ENCODE measurements around the gene GNAT3.

The GNAT3 gene

DNA sequence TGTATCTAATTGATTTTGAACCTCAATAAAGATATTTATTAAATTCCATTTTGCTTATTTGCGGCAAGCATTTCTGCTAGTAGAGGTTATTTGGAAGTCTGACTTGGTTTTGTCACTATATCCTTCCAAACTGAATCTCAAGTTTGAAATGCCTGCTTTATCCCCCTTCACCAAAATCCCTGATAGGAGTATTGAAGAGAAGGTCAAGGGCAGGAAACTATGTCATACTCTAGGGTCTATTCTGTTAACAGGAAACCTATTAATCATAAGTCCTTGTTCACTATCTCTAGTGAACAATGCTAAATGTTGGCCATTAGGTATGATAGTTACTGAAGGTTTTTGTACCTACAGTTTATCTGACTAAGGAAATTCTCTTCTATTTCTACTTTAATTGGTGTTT lies 11.5 kb downstream of the GNAT3 start:
- no peak for DNase-seq (ENCODE audit: low read depth, low spot score)

DNA sequence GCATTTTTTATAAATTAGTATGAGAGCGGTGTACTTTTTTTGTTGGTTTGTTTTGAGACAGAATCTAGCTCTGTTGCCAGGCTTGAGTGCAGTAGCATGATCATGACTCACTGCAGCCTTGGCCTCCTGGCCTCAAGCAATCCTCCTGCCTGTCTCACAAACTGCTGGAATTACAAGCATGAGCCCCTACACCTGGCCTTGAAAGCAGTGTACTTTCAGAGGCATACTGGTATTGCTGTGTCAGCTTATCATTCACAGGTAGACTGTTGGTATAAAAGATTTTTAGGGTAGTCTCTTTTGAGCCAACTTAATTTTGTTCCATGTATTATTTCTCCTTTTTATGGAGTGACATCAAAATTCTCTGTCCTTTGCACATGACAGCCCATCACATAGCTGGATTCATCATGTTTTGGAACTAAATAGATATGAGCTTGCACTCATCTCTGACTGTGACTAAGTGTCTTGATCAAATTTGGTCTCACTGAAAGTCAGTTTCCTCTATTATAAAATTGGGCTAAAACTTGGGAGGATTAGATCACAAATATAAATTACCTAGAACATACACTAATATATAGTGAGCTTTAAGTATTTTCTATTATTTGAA lies 12.4 kb downstream of the GNAT3 start:
- DNase-seq (ENCODE audit: low read depth, low spot score): peak; percentile 89

DNA sequence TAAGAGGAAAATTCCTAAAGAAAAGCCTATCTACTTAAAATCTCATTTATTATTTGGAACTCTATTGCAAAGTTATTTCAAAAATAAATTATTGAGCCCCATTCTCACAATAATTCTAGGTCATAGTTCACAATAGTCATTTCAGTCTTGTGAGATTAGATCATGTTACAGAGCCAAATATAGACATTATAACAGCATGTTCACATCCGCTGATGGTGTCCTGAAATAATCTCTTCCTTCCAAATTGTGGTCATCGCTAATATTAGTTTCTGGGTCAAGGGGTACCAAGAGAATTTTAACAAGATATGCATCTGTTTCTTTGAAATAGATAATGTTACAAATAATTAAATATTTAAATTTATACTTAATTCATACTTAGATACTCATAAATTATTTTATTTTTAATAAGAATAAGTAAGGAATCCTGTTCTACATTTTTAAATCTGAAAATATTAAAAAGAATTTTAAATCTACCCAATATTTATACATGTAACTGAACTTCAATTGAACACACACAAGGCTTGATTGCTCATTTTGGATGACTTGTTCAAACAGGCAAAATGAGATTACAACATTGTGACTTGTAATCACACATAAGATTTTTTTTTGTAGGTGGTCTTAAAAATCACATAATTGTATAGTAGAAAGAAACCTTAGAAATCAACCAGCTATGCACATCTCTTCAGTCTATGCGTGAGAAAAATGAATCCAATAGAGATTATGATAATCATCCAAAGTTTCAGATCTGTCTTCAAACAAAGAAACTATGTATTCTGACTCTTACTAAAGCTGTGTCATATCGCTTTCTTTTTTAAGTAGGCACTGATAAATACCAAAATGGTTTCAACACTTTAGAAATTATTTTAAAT lies 13.1 kb downstream of the GNAT3 start:
- no peak for DNase-seq (ENCODE audit: low read depth, low spot score)

DNA sequence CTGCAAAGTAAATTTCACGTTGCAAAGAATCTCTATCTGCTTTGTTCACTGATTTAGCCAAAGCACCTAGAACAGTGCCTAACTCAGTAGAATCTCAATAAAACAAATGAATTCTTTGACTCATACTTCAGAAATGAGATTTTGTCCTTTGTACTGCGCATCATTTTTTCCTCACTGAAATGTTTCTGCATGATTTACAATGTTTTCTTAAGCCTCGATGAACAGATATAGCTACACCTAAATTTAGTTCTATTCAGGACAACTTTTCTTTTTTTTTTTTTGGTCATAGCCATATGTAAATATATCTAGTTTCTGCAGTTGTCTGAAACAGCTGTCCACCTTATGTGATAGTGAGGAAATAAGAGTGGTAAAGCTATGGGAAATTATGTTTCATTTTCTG lies 15.3 kb downstream of the GNAT3 start:
- DNase-seq (ENCODE audit: low read depth, low spot score): no peak

DNA sequence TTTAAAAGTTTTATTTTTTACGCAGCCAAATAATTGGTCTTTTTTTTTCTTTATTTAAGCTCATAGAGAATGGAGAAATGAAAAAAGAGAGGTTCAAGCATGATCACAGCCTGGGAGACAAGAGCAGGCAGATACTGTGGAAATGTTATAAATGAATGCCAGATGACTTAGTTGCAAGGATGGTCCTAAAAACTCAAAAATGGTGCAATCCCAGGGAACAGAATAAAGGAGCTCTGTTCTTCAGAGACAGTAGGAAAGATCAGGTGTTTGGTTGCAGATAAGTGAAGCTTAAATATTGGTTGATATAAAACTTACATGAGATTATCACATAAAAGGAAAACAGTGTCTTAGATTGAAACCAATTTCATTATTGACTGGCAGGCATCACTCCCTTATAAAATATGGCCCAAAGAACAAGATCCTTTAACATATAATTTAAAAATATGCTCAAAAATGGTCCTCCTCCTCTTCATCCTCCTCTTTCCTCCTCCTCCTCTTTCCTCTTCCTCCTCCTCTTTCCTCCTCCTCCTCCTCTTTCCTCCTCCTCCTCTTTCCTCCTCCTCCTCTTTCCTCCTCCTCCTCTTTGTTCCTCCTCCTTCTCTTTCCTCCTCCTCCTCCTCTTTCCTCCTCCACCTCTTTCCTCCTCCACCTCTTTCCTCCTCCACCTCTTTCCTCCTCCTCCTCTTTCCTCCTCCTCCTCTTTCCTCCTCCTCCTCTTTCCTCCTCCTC lies 18.6 kb downstream of the GNAT3 start:
- no peak for DNase-seq (ENCODE audit: low read depth, low spot score)

DNA sequence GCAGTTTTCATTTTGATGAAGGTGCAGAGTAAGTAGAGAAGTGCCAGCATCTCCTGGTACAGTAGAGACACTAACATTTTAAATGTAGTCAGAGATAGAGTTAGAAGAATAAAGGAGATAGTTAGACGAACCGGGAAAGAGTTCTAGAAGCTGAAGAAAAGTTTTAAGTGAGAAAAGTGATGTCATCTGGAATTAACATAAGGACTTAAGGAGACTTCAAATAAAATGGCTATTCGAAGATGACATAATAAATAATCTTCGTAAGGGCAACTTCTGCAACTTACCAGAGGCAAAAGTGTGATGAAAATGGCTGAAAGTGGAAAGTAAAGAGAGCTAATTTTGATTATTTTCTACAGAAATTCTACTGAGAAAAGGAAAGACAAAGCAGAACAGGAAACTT lies 20.4 kb downstream of the GNAT3 start:
- DNase-seq (ENCODE audit: low read depth, low spot score): no peak

DNA sequence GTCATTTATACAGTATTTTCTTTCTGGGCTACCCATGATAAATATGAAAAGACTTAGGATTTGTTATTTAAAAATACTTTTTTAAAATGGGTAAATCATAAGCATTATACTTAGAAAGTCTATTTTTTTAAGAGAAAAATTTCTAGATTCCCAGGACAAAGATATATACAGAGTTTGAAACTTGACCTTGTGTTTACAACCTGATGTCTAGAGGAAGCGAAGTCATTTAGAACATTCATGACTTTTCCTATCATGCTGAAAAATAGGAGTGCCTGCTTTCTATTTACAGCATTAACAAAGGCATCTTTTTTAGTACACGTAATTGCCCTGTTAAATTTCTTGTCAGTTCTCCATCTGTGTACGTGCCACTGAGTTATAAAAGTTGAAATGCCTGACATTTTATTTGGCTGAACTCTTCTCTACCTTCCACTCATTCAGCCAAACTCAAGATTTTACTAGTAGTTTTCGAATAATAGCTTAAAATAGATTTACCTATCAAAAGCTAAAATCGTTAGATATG lies 23.0 kb downstream of the GNAT3 start:
- DNase-seq (ENCODE audit: low read depth, low spot score): no peak

DNA sequence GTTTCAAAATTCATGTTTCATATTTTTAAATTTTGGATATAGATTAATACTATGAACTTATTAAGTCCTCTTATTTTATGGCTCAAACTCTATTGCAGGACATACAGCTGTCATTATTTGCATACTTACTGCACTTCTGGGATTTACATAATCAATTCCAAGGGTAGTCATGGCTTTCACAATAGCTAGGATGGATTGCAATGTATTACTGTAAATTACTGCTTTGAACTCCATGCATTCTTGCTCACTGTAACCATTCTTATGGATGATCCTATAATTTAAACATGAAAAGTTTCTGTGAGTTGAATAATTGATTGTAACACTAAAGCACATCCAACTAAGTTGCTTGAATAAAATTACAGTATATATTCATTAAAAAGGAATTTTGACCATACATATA lies 23.5 kb downstream of the GNAT3 start:
- DNase-seq (ENCODE audit: low read depth, low spot score): no peak

DNA sequence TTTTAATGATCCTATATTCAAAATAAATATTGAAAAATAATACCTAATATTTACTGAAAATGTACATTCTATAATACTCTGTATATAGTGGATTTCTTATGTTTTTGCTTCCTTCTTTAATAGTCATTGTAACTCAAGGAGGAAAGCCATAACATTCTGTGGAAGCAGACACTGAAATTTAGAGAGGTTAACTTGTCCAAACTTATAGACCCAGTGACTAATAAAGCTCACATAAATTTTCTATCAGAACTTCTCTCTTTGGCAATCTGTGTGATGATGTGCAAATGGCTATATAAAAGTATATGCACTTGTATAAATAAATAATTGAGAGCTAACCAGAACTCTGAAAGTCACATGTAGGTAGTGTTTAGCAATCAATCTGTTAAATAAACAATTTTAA lies 26.1 kb downstream of the GNAT3 start:
- DNase-seq (ENCODE audit: low read depth, low spot score): no peak

DNA sequence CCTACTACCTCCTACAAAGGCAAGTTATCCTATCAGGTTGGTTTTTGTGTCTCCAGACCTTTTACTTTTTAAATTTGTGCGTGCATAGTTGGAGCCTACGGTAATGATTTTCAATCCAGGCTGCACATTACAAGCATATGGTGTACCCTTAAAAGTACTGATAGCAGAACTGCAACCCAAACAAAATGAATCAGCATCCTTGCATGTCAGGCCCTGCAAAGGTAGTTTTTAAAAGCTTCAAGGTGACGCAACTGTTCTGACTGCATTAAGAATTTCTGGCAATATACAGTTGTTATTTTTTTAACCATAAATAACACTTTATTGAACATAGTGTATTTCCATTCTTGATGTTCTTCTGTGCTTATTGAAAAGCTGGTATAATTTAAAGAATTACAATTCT lies 28.9 kb downstream of the GNAT3 start:
- DNase-seq (ENCODE audit: low read depth, low spot score): no peak

DNA sequence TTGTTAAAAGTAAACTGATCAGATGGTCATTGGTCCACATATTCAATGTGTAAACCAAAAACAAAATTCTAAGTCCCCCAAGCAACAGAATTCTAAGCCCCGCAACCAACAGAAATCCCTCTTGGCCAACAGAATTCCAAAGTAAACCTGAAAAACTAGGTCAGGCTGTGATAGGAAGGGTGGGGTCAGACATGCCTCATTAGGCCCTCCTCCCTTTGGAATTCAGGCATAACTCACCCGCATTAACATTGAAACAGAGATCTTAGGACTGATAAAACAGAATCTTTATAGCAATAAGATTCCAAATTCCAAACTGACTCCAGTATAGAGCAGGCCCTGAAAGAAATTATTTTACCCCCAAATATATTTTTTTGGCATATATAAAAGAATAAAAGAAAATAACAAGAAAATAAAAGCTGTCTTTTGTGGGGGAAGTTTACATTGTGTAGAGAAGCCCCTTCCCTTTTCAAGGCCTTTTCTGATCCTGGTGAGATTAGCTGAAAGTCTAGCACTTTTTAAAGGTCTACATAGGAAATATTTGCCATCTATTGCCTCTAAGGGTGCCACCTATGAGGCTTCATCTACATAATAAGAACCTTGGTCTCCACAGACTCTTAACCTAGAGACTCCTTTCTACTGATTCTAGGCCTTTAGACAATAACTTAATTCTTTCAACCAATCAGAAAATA lies 30.5 kb downstream of the GNAT3 start:
- DNase-seq (ENCODE audit: low read depth, low spot score): peak; percentile 28

DNA sequence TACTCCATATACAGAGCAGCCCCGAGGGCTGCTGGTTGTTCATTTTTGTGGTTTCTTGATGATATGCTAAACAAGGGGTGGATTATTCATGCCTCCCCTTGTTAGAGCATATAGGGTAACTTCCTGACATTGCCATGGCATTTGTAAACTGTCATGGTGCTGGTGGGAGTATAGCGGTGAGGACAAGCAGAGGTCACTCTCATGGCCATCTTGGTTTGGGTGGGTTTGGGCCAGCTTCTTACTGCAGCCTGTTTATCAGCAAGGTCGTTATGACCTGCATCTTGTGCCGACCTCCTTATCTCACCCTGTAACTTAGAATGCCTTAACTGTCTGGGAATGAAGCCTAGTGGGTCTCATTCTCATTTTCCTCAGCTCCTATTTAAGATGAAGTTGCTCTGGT lies 31.3 kb downstream of the GNAT3 start:
- peak; percentile 16 for DNase-seq (ENCODE audit: low read depth, low spot score)

DNA sequence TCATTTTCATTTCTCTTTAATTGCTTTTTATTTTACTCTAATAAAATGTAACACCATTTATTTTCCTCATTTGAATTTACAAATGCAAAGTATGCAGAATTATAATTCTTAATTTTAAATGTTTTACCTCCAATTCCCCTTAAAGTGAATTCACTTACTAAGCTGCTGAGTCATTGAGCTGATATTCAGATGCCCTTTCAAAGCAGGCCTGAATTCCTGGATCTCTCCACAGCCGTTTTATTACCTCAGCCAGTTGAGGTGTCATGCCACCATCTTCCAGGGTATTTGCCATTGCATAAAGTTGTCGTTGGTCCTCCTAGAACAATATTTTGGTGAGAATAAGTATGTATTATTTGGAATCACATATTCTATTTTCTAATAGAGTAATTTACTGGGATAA lies 33.2 kb downstream of the GNAT3 start:
- DNase-seq (ENCODE audit: low read depth, low spot score): peak; percentile 71

DNA sequence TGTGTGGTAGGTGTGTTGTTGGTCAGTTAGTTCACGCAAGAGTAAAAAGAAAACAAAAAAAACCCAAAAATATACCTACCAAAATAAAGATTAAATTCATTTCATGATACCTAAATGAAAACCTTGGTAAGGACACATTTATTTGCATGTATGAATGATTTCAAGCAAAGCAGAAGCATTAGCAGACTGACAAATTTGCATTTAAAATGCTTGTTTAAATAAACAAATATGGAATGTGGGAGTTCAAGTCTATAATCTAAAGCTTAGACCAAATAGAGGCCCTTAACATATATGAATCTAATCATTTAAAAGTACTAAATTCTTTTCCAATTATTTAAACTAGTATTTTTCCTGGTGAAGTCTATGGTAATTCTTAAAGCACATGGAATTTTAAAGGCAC lies 35.8 kb downstream of the GNAT3 start:
- DNase-seq (ENCODE audit: low read depth, low spot score): no peak

DNA sequence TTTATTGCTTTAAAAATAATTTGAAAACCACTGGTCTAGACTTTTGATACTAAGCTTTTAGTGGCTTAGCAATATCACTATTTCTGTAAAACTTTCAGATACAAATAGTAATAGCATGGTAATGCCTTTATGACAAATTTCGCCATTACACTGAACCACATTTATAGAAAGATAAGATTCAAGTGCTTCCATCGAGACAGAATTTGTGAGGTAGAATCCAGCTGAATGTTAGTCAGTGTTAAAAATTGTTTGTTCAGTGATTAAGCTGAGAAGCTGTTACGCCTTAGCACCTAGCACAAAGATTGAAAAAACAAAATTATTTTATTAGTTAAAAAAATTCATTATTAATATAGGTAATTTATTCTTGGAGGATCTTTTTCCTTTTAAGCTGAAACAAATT lies 36.5 kb downstream of the GNAT3 start:
- DNase-seq (ENCODE audit: low read depth, low spot score): no peak

DNA sequence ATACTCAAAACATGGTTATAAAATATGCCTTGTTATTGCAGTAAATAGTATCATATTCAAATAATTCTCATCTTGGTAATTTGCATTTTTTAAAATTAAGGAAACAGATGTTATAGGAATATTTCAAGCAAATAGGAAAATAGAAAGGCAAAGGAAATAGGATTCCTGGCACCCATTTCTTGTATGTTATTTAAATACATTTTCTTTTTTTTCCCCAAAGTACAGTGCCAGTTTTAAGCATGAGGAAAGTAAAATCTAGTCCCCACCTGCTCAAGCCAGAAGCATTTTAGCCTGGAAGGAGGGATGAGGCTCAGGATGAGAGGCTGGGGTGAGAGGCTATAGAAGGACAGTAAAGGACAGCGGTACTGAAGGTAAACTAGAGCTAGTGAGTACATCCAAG lies 38.1 kb downstream of the GNAT3 start:
- no peak for DNase-seq (ENCODE audit: low read depth, low spot score)

DNA sequence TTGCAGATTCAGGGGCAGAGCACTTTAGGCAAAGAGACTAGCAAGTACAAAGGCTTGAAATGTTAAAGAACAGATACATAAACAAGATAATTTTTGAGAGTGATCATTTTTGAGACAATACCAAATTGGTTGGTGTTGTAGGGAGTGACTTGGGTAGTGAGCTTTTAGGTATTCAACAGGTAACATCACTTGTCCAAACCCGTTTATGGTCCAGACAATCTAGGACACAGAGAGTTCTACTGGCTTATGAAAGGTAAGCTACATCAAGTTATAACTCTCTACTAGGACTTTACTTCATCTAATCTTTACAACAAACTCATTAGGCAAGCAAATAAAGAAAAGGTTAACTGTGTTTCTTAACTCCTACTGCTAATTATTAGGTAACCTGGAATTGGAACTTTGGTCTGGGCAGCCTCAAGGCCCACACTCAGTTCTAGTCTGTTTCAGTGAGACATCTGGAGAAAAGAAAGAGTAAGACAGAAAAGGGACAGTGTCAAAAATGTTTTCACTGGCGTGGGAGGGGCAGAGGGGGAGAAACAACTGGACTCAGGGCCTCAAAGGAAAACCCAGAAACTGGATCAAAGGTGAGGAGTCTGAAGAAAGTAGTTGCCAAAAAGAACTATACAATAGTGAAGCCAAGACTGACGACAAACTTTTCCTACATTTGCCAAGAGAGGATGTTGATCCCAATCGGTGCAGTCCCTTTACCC lies 39.2 kb downstream of the GNAT3 start:
- no peak for DNase-seq (ENCODE audit: low read depth, low spot score)

DNA sequence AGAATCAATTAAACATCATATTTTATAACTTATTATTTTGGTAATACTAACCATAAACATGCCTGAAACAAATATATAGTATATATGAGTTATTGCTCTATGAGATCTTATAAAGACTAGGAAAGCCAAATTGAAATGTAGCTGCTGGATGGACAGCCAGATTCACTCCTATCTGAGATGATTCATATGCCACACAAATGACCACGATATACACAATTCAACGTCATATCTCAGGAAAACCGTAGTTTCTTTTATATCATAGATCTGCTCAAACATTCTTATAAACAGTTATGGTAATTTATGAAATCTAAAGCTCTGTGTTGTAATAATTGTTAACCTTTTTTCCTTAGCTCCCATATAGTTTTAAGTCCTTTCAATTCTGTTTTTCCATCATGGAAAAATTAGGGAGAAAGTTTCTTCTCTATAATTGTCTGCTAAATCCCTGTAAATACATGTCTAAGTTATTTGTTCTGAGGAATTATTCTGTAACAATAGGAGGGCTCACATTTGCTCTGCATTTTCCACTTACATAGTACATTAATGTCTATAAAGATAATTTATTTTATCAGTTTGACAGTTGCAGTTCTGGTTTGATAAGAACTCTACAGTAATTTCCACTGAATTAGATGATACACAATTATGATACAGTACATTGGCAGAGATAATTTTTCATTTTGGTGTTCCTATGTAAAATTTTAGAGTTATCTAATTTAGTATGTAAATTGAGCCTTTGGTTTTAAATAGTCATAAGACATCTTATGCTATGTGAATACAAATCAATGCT lies 42.7 kb downstream of the GNAT3 start:
- no peak for DNase-seq (ENCODE audit: low read depth, low spot score)

DNA sequence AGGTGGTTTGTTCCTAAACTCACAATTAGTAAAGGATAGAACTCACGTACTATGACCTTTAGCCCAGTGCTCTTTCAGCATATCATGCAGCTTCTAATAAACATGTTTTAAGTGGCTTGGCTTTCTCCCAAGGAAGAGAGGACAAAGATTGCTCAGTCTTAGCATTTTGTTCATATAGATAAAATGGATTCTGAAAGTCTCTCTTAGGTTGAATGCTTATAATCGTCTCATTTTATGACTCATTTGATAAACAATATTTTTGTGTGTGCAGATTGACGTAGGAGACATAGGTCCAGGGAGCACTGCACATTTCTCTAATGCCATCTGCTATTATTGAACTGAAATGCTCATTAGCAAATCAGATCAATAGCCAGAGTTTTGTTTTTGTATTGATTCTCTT lies 44.8 kb downstream of the GNAT3 start:
- DNase-seq (ENCODE audit: low read depth, low spot score): no peak

DNA sequence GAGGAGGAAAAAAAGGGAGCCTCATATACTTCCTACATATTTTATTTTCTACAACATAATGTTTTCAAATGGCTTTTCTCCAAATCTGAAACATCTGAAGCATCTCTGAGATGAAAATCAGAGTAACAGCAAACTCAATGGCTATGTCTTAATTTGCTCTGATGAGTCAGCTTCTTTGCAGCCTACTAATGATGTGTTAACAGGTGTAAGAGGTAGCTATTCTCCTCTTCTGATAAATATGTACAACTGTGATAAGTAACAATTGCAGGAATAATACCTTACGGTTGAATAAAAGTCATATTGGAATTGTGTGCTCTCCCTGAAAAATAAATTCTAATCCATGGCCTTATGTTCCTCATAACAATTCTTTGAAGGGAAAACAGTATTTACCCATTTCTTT lies 45.2 kb downstream of the GNAT3 start:
- no peak for DNase-seq (ENCODE audit: low read depth, low spot score)

DNA sequence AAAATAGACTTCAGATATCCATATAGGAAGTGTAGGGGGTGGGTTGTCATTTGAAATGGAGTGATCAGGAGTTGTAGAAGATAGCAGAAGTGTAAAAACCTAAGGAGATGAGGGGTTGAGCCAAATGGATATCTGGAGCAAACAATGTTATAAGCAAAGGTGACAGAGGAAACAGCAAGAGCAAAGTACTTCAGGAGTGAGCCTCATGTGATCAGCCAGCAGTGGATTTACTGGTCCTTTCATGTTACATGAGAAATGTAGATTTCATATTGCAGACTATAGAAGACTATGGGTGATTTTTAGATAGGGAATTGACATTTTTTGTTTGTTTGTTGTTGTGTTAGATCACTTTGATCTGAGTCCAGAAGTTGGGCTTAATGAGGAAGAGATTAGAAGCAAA lies 47.7 kb downstream of the GNAT3 start:
- no peak for DNase-seq (ENCODE audit: low read depth, low spot score)

Measured in astrocyte of the hippocampus (primary cell).